DMS153 treated with DMSO at 0.1 percent for 48 hours (cell line): ENCODE results near the gene CTNND2.

ENCODE experiments used
- DNase-seq: peaks from one replicate; lab custom pipeline; 2025; ENCODE audit not compliant: unreplicated experiment; lab: John Stamatoyannopoulos, UW

The CTNND2 gene

DNA sequence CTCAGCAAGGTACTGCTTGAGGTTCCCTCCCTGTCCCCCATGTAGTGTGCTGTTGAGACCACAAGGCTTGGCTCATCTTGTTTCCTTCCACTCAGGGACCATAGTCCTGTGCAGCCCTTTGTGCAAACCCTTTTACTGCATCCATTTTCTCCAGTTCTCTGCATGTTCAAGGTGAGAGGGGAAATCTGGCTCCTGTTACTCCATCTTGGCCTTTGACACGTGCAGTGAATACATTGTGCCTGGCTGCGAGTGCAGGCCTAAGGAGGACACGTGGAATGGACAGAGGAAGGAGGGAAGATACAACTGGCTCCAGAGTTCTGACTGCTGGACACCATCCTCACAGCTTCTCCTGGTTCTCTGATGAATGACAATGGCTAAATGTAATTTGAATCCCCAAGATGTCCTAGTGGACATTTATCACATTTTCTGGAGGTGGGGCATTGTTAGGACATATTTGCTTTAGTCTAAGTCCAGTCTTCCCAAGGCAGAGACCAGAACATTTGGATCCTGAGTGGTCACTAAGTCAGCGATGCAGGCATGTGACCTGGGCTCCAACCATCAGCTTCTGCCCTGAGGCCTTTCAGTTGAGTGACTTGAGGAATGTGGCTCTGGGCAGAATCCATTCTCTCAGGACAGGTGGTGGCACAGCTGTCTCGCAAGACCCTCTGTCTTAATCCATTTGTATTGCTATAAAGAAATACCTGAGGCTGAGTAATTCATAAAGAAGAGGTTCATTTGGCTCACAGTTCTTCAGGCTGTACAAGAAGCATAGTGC, 954.2 kb downstream of the CTNND2 start:
- no peak for DNase-seq

DNA sequence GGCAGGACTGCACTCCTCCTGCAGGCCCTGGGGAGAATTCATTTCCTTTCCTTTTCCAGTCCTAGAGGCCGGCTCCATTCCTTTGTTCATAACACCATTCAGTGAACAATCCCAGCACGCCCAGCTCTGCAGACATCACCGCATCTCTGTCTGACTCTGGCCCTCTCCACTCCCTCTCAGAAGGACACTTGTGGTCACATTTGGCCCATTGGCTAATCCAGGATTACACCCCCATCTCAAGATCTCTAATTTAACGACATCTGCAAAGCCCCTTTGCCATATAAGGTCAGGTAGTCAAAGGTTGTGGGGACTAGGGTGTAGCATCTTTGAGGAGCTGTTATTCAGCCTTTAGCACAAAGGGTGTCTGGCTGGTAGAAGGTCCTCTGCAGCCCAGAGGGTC, 958.2 kb downstream of the CTNND2 start:
- DNase-seq = no peak

DNA sequence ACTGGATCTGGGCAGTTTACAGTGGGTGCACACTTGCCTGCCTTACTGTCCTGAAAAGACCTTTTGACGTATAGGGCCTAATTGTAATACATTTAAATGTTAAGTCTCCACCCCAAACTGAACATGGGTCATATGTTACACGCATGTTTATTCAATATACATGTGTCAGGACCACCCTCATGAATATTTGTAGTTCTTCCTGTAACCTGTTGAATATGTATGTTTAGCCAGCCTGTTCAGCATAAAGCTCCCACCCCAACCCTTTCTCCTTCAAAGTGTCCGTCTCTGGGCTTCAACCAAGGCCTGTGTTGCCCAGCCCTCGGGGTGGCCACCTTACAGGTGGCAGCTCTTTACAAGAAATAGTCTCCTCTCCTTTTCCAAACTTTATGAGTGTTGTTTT, 962.3 kb downstream of the CTNND2 start:
- DNase-seq = no peak

DNA sequence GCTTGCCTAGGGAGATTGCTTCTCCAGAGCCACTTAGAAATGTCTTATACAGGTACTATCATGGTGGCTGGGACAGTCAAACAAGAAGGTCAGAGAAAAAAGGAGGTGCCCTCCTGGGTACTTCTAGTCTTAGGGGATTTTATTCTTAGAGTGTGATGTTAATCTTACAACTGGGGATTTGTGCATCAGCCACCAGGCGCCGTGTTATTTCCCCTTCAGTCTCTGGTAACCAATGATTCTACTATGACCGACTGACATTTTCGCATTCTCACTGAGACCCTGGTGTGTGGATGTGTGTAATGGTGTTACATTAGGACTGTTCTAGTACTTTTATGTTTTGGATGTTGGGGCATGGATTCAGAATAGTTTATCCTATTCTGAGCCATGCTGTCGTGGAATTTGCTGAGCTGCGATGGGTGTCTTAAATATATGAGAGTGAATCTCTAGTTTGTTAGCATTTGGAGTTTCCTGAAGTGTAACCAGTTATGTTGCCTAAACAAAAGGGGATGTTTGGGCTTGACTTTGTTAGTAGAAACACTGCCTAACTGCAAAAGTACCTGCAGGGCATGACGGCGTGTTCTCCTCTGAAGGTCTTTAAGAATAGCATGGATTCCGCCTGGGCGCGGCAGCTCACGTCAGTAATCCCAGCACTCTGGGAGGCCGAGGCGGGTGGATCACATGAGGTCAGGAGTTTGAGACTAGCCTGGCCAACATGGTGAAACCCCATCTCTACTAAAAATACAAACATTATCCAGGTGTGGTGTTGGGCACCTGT, 968.0 kb downstream of the CTNND2 start:
- no peak for DNase-seq

DNA sequence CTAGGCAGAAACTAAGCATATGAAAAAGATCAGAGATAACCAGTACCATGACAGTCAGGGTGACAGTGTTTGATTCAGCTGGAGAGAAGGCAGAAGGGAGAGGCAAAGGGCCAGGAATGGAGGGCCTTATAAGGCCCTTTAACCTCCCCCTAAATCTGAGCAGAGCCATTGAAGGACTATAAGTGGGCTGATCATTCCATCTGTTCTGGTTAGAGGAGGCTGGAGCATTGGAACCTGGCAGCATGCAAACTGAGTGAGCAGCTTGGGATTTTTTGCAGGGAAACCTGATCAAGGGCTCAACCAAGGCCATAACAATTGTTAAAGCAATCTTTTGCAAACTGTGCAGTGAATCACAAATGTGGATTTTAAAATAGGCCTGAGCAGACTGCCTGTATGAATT, 968.7 kb downstream of the CTNND2 start:
- no peak for DNase-seq

DNA sequence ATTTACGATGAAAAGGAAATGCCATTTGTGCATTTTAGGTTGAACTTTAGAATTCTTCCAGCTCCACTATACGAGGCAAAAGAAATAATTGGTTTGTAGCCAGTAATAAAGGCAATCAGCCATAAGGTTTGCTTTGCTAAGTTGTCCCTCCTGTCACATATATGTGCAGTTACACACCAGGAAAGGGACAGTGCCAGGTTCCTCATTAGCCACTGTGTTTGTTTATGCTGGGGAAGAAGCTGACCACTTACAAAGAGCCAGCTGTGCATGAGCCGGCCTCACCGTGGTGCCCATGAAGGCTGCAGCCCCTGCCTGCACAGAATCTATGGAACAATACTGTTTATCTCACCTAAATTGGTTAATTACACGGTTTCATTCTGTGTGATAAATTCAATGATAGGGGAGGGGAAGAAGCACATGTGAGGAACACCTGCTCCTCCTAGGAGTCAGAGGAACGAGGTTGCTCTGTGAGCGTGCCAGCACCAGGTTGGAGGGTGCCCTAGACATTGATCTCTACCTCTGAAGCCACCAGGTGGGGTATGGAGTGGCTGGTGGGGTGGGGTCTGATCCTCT, 969.4 kb downstream of the CTNND2 start:
- DNase-seq = no peak

DNA sequence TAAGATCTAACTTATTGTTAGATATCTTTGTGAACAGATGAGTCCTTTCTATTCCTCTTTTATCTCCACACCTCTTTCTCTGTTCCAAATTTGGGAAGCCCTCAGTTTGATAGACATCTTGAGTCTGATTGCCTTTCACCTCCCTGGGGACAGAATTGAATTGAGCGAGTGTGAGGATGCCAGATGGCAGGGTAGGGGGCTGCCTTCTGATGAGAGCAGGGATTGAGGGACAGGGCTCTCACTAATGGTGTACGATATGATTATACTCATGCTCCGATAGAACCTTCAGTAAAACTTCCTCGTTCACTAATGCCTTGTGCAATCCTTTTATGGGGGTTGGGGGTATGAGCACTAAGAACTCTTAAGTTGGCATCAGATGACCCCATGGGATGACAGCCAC, 971.1 kb downstream of the CTNND2 start:
- DNase-seq = no peak

DNA sequence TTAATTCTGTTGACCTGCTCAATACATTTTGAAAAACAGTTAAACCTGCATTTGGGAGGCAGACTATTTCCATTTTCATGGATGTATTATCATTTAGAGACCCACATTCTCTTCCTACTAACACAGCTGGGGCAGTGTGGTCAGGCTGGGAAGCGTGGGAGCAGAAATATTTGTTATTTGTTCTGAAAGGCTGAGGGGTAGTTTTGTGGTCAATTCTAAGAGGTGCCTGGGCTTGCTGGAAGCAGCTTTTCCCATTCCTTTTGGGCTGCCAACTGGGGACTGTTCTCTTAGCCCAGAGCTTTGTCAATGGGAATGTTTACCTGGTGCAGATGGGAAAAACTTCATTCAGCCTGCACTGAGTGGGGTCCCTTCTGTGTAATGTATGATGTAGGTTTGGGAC, 971.8 kb downstream of the CTNND2 start:
- no peak for DNase-seq

DNA sequence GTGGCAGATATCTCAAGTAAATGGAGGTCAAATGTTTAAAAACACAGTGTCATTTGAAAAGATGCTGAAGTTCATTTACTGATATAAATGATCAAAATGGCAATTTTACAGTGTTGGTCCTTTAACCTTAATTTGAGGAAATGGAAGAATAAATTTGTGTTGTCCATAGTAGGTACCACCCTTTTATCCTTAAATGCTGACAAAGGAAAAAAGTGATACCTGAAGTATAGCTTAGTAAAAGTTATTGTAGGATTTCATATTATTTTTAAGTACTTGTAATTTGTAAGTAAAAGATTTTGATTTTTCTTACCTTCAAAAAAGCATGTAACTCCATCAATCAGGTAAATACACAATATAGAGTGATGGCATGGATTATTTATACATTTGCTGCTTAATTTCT, 976.6 kb downstream of the CTNND2 start:
- DNase-seq = no peak

DNA sequence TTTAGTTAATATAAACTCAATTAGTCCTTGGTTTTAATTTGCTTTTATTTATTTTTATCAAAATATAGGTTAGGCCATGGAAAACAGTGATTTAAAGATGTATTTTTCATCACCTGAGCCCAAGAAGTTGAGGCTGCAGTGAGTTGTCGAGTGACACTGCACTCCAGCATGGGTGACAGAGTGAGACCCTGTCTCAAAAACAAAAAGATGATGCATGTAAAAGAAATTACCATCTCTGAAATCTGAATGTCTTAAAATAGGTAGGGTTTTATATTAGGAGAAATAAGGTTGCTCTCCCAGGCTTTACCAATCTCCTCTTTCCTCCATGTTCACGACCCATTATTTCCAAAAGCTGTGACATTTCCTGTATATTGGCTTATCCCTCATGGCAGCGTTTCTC, 980.9 kb downstream of the CTNND2 start:
- no peak for DNase-seq
